HG03135 (cell line): Measurements from ENCODE around the gene CATSPERZ.

ENCODE experiments used
- ATAC-seq: cut with Tn5 transposase; IDR thresholded peaks from one replicate; pipeline ENCODE4 v1.9.1; 2021; ENCODE audit warnings: mild to moderate bottlenecking, moderate library complexity; ENCODE audit not compliant: unreplicated experiment

CATSPERZ gene

GRCh38 chr11:64299847-64300648 lies at the start of gene CATSPERZ:
Gene CATSPERZ, plus strand, starts transcription at chr11:64300358. Its CDS starts 53 bp downstream, at chr11:64300411.
- no peak for ATAC-seq

GRCh38 chr11:64250415-64251015 lies 49.6 kb upstream of the CATSPERZ start:
- no peak for ATAC-seq

DNA sequence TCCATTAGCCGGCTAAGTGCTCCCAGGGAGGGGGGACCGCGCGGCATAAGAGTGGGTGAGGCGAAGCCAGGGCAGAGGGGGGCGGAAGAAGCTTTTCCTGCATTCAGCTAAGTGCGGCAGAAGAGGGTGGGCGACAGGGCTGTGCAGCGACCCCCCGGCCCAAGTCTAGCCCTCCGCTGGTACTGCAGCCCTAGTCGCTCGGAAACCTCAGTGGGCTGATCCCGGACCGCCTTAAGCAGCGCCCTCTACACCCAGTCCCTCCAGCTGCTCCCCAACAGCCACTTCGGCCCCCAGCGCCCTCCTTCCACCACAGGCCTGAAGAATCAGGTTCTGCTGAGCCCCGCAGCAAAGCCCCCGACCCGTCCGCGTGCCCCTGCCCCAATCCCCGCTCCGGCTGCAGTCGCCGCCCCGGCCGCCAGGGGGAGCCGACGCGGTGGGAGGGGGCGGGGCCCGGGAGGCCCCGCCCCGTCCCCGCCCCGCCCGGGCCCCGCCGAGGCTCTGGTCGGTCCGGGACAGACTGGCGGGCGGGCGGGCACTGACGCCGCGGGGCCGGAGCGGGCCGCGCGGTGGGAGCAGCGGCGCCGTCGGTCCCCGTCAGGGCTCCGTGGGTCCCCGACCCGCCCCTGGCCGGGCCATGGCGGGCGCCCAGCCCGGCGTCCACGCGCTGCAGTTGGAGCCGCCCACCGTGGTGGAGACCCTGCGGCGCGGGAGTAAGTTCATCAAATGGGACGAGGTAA lies 49.0 kb upstream of the CATSPERZ start, which contains the start of gene PLCB3:
Gene PLCB3, plus strand, starts transcription at position 515 of the 737 bp plus-strand sequence. Its CDS starts 120 bp downstream, at position 635.
- no peak for ATAC-seq

DNA sequence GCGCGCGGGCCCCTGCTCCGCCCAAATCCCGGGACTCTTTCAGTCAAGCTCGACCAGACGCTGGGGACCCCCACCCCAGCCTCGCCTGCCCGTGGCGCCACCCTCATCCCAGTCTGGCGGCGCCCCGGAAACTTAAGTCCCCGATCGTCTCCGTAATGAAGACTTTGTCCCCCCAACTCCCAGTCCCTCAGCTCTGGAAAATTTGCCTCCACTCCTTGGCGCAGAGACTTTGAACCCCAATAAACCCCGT lies 48.5 kb upstream of the CATSPERZ start:
- no peak for ATAC-seq

- no peak for ATAC-seq
Measured at GRCh38 chr11:64252003-64252872, 47.9 kb upstream of the CATSPERZ start.

- ATAC-seq: no peak
Measured at GRCh38 chr11:64253043-64253442, 47.1 kb upstream of the CATSPERZ start.

DNA sequence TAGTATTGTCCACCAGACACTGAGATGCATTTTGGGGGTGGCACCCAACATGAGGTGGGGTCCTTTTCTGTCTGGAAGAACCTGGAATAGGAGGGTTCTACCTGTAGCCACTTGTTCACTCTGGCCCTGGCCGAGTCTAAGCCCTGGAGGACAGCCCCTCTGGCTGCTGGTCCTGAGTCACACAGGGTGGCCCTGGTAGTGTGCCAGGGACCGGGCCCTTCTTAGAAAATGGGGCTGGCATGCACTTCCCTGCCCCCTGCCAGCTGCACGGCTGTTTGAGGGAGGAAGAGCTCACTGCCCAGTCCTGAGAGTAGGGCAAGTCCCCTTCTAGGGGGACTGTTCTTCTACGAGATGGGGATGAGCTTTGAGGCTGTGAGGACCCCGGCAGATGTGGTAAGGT lies 46.7 kb upstream of the CATSPERZ start:
- ATAC-seq: no peak

- no peak for ATAC-seq
Measured at GRCh38 chr11:64254326-64254725, 45.8 kb upstream of the CATSPERZ start.

GRCh38 chr11:64255135-64256128 lies 44.7 kb upstream of the CATSPERZ start:
- no peak for ATAC-seq

DNA sequence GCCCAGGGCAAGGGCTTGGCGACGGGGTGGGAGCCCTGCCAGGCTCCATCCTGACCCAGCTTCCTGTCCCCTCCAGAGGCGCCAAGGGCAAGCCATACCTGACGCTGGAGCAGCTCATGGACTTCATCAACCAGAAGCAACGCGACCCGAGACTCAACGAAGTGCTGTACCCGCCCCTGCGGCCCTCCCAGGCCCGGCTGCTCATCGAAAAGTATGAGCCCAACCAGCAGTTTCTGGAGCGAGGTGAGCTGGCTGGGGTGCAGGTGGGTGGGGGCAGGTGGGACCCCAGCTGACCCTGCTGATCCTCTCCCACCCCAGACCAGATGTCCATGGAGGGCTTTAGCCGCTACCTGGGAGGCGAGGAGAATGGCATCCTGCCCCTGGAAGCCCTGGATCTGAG lies 43.9 kb upstream of the CATSPERZ start:
- no peak for ATAC-seq

- ATAC-seq: no peak
Measured at GRCh38 chr11:64258356-64258755, 41.8 kb upstream of the CATSPERZ start.

- ATAC-seq: no peak
Measured at GRCh38 chr11:64258946-64259532, 41.1 kb upstream of the CATSPERZ start.

DNA sequence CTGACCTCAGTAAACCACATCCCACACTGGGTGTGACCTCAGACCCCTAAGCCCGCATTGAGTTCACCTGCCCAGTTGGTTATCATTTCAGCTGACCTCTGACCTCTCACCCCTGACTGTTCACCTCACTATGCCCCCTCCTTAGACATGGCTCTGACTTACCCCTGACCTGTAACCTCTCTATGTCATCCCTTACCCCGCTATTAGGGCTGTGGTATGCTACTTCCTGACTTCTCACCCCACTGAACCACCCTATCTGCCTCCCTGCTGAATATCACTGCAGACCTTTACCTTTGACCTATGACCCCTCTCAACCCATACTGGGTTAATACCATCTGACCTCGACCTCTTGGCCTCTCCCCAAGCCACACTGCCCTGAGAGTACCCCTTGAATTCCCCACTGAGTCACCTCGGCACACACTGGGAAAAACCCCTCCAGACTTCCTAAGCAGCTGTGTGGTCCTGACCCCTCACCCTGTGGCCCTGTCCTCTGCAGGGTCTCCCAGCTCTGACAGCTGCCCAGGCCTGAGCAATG lies 40.6 kb upstream of the CATSPERZ start:
- ATAC-seq: no peak

DNA sequence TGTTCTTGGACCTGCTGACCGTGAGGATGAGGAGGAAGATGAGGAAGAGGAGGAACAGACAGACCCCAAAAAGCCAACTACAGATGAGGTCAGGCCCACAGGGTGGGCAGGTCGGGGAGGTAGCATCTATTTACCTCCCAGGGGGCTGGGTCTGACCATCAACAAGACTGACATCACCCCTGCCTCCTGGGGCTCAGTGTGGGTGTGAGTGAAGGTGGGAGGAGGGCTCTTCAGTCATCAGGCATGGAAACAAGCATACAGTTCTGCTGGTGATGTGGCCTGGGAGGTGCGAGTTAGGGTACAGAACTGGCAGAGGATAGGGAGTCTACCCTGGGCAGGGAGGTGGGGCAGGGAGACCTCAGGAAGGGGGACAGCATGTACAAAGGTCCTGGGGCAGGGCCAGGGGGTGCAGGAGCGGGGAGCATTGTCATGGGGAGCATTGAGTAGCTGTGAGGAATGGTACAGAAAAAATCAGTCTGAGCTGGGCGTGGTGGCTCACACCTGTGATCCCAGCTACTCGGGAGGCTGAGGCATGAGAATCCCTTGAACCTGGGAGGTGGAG lies 39.9 kb upstream of the CATSPERZ start:
- no peak for ATAC-seq

DNA sequence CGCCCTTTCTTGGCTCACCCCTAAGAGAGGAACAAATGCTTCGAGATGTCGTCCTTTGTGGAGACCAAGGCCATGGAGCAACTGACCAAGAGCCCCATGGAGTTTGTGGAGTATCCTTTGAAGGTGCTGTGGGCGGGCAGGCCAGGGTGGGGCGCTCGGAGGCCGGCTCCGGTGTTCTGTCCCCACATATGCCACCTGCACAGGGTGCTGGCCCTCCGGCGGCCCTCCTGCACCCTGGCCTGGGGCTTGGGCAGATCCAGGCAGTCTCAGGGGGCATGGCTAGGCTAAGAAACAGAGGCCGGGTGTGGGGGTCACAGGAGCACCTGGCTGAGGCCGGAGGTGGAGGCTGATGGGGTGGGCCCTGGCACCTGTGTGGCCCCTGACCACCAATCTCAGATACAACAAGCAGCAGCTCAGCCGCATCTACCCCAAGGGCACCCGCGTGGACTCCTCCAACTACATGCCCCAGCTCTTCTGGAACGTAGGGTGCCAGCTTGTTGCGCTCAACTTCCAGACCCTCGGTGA lies 38.5 kb upstream of the CATSPERZ start:
- no peak for ATAC-seq

DNA sequence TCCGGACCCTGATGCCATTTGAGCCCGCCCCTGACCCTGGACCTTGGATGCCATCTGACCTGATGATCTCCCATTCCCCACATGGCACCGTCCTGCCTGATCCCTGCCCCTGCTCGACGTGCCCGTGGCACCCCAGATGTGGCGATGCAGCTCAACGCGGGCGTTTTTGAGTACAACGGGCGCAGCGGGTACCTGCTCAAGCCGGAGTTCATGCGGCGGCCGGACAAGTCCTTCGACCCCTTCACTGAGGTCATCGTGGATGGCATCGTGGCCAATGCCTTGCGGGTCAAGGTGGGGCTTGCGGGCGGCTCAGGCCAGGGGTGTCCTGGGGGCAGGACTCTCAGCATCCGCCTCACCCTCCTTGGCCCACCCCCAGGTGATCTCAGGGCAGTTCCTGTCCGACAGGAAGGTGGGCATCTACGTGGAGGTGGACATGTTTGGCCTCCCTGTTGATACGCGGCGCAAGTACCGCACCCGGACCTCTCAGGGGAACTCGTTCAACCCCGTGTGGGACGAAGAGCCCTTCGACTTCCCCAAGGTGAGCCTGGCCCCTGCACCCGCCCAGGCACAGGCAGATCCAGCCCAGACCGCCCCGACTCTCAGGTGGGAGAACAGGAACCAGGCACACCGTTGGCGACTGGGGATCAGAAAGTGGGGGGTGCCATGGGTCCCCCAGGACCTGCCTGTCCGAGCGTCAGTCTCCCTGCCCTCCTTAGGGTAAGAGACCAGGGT lies 37.7 kb upstream of the CATSPERZ start:
- ATAC-seq: no peak

- ATAC-seq: no peak
Measured at GRCh38 chr11:64263021-64263946, 36.9 kb upstream of the CATSPERZ start.
